ENCODE data around the gene NUDC. TPM values are rescaled to one million over a fixed set of nuclear protein-coding genes. Genes with fewer than 3 reads are reported as not detected.

Gene NUDC
- total and polyA plus RNA-seq, 10 of the 15 experiments (the other 5 are each of a cell fraction or from before 2014, with no cell fraction given), result 5.5 to 227 (median 67.4) TPM

DNA sequence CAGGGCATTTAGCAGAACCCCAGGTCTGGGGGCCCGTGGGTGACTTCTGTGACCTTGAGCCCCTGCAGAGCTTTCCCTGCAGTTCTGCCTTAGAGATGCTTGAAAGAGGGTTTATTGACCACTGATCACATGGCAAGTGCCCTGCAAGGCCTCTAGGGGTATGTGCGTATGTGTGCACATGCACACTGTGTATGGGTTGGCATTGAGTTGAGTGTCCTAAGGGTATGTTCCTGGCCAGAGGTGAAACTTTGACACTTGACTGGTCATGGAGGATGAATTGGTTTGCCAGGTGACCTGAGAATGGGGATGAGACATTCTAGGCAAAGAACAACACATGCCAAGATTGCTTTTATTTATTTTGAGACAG lies 17.1 kb downstream of the NUDC start:
- Histone ChIP-seq H3K79me2 (ENCODE audit: control insufficient read depth, insufficient read depth, low read length) (peaks cover 2% of the 10 kb centered on the region), H3K36me3 (ENCODE audit: control insufficient read depth in 2 of 2, insufficient read depth in 2 of 2, low read length in 1 of 2) (peaks cover 15 to 26% of the 10 kb centered on the region in 2 experiments), H3K4me3 (no peak overlapping the region), H3K9me3 (replicated peaks; ENCODE audit: control insufficient read depth, insufficient read depth, low read length) (no peaks in the 10 kb centered on the region), H3K27ac (ENCODE audit: control insufficient read depth, insufficient read depth) (no peak overlapping the region), H3K4me1 (ENCODE audit: control insufficient read depth, insufficient read depth, low read length) (no peaks in the 10 kb centered on the region), H3K4me2 (ENCODE audit: control insufficient read depth, insufficient read depth) (no peak overlapping the region), H4K20me1 (ENCODE audit: control insufficient read depth, insufficient read depth) (no peaks in the 10 kb centered on the region), H2AFZ (ENCODE audit: control insufficient read depth, low read depth, low read length) (no peak overlapping the region), H3K27me3 (replicated peaks in 1 of 2; ENCODE audit: control insufficient read depth in 2 of 2, insufficient read depth in 2 of 2, low read length in 1 of 2) (no peaks in the 10 kb centered on the region), H3K9ac (ENCODE audit: control insufficient read depth, insufficient read depth, low read length) (no peak overlapping the region)
- SMC1A ChIA-PET (ENCODE audit: uncharacterized antibody, unreplicated experiment), result no interaction called here
- ATAC-seq, result no peak
- DNase-seq (ENCODE audit: low read depth, low spot score), result no peak
- WGBS (ENCODE audit: insufficient coverage, insufficient replicate concordance, low lambda C conversion rate, missing lambda C conversion rate), result 81% methylated on average over 2 of the region's 2 CpGs
- TF ChIP-seq, protein P1, sequence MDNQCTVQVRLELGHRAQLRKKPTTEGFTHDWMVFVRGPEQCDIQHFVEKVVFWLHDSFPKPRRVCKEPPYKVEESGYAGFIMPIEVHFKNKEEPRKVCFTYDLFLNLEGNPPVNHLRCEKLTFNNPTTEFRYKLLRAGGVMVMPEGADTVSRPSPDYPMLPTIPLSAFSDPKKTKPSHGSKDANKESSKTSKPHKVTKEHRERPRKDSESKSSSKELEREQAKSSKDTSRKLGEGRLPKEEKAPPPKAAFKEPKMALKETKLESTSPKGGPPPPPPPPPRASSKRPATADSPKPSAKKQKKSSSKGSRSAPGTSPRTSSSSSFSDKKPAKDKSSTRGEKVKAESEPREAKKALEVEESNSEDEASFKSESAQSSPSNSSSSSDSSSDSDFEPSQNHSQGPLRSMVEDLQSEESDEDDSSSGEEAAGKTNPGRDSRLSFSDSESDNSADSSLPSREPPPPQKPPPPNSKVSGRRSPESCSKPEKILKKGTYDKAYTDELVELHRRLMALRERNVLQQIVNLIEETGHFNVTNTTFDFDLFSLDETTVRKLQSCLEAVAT (IDR thresholded peaks at IDR 0.05), result no peak
- TF ChIP-seq SREBF2 (IDR thresholded peaks at IDR 0.05; ENCODE audit: low read length) (no peak), JUNB (IDR thresholded peaks at IDR 0.05) (no peak), FOXK2 (IDR thresholded peaks at IDR 0.05) (no peak), CHD4 (IDR thresholded peaks at IDR 0.05) (no peak), BHLHE40 (IDR thresholded peaks at IDR 0.05; ENCODE audit: borderline replicate concordance in 1 of 2, low read depth in 2 of 2, low read length in 1 of 2) (no peak), ZZZ3 (IDR thresholded peaks at IDR 0.05; ENCODE audit: control insufficient read depth, insufficient read length, low read depth) (no peak), DPF2 (IDR thresholded peaks at IDR 0.05) (no peak), ZNF384 (IDR thresholded peaks at IDR 0.05; ENCODE audit: borderline replicate concordance, low read depth, low read length) (no peak), BCL11A (IDR thresholded peaks at IDR 0.05; ENCODE audit: low read depth, low read length) (no peak), POLR2AphosphoS5 (IDR thresholded peaks at IDR 0.05; ENCODE audit: low read length) (no peak), RBBP5 (conservative IDR thresholded peaks at IDR 0.05) (no peak), RUNX3 (IDR thresholded peaks at IDR 0.05; ENCODE audit: low read length) (no peak), JUND (IDR thresholded peaks at IDR 0.05; ENCODE audit: low read depth, low read length) (no peak), ESRRA (IDR thresholded peaks at IDR 0.05; ENCODE audit: low read length) (no peak), FOS (IDR thresholded peaks at IDR 0.05; ENCODE audit: borderline replicate concordance, extremely low read depth, insufficient read length) (no peak), GABPA (IDR thresholded peaks at IDR 0.05; ENCODE audit: low read depth) (no peak)
- TF ChIP-seq, protein P2, sequence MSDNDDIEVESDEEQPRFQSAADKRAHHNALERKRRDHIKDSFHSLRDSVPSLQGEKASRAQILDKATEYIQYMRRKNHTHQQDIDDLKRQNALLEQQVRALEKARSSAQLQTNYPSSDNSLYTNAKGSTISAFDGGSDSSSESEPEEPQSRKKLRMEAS (IDR thresholded peaks at IDR 0.05; ENCODE audit: low read depth, low read length), result no peak
- TF ChIP-seq, protein P3, sequence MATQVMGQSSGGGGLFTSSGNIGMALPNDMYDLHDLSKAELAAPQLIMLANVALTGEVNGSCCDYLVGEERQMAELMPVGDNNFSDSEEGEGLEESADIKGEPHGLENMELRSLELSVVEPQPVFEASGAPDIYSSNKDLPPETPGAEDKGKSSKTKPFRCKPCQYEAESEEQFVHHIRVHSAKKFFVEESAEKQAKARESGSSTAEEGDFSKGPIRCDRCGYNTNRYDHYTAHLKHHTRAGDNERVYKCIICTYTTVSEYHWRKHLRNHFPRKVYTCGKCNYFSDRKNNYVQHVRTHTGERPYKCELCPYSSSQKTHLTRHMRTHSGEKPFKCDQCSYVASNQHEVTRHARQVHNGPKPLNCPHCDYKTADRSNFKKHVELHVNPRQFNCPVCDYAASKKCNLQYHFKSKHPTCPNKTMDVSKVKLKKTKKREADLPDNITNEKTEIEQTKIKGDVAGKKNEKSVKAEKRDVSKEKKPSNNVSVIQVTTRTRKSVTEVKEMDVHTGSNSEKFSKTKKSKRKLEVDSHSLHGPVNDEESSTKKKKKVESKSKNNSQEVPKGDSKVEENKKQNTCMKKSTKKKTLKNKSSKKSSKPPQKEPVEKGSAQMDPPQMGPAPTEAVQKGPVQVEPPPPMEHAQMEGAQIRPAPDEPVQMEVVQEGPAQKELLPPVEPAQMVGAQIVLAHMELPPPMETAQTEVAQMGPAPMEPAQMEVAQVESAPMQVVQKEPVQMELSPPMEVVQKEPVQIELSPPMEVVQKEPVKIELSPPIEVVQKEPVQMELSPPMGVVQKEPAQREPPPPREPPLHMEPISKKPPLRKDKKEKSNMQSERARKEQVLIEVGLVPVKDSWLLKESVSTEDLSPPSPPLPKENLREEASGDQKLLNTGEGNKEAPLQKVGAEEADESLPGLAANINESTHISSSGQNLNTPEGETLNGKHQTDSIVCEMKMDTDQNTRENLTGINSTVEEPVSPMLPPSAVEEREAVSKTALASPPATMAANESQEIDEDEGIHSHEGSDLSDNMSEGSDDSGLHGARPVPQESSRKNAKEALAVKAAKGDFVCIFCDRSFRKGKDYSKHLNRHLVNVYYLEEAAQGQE (IDR thresholded peaks at IDR 0.05; ENCODE audit: low read depth, low read length), result no peak
- TF ChIP-seq, protein P4, sequence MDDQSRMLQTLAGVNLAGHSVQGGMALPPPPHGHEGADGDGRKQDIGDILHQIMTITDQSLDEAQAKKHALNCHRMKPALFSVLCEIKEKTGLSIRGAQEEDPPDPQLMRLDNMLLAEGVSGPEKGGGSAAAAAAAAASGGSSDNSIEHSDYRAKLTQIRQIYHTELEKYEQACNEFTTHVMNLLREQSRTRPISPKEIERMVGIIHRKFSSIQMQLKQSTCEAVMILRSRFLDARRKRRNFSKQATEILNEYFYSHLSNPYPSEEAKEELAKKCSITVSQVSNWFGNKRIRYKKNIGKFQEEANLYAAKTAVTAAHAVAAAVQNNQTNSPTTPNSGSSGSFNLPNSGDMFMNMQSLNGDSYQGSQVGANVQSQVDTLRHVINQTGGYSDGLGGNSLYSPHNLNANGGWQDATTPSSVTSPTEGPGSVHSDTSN (IDR thresholded peaks at IDR 0.05; ENCODE audit: insufficient replicate concordance, low read depth, low read length), result no peak
- FAIRE-seq, result no peak
- in situ Hi-C loops (cut with MboI), result no loop called here
- intact Hi-C loops (cut with micrococcal nuclease; ENCODE audit: unreplicated experiment), result no loop called here
- RAD21 ChIA-PET (ENCODE audit: unreplicated experiment), result no interaction called here
- CTCF ChIA-PET, result no interaction called here
- POLR2A ChIA-PET, result no interaction called here
- BruUV-seq (replicated peaks), result no TSS peak

All from GM12878 (cell line).